NCI-H774 (cell line): ENCODE measurements around the gene FXYD3.
"Not testable (repeated sequence)": the region's sequence is repeated elsewhere in the genome, so short reads cannot be mapped to it uniquely, and the experiment has no call there.

Source experiments
- DNase-seq: peaks from one replicate; lab custom pipeline; 2025; lab: John Stamatoyannopoulos, UW

FXYD3 gene

DNA sequence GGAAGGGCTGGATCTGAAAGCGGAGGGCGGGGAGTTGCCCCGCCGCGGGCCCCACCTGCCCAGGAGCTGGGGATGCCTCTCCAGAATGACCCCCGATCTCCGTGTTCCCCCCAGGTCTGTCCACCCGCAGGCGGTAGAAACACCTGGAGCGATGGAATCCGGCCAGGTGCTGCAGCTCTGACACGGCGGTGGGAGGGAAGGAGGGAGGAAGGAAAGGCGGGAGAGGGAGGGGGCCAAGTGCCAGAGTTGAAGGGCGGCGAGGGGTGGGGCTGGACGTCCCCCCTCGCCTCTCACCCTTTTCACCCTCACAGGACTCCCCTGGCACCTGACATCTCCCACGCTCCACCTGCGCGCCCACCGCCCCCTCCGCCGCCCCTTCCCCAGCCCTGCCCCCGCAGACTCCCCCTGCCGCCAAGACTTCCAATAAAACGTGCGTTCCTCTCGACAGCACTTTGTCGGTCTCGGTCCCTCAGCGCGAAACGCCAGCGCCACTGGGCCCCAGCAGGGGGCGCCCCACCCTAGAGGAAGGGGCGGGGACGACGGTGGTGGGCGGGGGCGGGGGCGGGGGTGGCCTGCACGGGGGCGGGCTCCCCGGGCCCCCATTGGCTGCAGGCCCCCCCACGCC is 27.1 kb downstream of the FXYD3 start:
- DNase-seq: no peak

DNA sequence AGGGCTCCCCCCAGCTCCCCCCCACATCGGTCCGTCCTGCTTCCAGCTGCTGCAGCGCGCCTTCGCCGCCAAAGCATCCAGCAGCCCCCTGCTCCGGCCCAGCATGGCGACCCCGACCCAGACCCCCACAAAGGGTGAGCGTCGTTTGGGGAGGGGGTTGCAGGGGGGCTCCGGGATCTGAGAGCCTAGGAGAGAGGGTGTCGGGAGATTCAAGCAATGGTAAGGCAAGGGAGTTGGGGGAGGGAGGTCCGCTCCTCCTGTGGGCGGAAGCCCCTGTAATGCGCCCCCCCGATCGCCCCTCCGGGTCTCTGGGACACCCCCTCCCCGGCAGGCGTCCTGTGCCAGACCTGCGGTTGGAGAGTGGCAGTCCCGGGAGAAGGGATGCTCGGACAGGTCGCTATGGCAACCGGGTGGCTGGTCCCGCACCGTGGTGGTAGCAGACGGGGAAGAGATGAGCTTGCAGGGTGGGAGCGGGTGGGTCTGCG is 27.6 kb downstream of the FXYD3 start, which contains the start of gene FXYD7:
FXYD7 (plus strand) TSS at position 25 of the 485 bp plus-strand sequence; CDS start at position 104, 79 bp downstream.
- DNase-seq: no peak

DNA sequence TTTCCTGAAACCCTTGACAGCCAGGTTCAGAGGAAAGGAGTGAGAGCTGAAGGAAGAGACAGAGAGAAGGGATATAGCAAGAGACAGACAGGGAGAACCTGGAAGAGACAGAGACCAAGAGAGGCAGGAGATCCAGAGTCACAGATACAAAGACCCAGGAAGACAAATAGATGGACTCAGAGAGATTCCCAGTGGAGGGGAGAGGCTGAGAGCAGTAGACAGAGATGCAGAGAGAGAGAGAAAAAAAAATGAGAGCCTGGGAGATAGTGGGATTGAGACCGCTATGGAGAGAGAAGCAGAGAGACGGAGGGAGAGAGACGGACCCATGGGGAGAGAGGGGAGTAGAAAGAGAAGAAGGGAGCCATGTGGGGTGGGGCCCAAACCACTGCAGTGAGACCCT is 28.2 kb downstream of the FXYD3 start:
- DNase-seq: no peak

DNA sequence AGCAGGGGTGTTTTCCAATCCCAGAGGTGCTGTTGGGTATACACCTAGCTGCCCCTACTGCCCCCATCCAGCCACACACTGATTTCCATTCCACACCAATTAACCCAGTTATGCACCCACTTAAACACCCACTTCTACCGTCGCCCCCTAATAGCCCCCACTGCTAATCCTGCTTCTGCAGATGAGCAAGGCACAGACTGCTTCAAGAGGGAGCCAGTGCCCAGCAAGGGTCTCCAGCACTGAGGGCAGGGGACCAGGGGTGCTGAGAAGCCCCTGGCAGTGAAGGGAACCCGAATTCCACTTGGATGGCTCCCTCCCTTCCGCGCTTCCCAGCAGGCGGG is 28.6 kb downstream of the FXYD3 start:
- DNase-seq: no peak

DNA sequence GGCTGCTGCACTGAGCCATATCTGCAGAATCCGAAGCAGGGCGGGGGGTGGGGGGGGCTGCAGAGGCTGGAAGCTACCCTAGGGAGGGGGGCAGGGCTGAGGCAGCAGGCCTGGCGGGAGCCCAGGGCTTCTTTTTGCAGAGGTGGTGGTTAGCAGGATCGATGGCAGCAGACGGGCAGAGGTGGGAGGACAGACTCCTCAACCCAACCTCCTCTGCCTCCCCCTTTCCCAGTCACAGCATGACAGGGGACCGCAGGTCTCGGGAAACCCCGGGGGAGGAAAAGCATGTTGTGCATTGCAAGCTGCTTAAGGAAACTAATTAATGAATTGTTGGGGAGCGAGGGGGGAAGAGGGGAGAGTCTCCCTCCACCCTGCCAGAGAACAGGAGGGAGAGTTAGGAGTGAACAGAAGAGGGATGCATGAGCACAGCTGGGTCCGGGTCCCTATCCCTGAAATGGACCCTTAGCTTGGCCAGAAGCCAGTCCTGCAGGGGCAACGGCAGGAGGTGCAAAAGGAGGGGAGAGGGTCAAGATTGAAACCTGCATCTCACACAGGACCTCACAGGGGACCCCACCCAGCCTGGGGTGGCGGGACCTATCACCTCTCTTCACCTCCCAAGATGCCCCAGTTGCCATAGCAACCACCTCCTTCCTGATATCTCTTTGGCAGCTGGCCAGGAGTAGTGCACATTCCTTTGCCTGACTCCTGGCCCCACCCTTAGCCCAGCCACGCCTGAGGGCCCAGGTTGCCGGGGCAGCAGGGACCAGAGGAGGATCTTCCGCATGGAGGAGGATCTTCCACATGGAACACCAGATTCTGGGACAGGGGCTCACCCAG is 29.2 kb downstream of the FXYD3 start:
- no peak for DNase-seq

DNA sequence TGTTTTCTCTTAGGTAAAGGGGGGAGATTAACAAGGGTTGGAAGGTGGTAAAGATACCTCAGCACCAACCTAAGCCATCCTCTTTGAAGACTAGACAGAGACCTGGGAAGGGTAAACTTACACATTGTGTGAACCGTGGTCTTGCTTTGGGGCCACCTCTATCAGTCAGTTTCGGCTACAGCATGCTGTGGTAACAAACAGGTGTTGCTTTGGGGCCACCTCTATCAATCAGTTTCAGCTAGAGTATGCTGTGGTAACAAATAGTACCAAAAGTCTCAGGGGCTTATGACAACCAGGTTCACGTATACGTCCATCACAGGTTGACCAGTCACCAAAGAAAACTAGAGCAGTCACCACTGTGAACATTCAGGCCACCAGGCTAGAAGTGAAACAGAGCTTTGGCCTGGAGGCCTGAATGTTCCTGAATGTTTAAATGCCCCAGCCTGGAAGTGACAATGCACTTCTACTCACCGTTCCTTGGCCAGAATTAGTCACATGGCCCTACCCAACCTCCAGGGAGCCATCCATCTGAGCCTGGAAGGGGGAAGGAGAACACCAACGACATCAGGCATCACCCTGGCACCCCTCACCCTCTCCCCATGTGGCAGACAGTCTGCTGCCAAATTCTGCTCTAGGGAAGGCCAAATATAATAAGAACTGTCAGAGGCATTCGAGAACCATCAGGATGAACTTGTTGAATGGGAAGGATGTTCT is 31.3 kb downstream of the FXYD3 start:
- no peak for DNase-seq

DNA sequence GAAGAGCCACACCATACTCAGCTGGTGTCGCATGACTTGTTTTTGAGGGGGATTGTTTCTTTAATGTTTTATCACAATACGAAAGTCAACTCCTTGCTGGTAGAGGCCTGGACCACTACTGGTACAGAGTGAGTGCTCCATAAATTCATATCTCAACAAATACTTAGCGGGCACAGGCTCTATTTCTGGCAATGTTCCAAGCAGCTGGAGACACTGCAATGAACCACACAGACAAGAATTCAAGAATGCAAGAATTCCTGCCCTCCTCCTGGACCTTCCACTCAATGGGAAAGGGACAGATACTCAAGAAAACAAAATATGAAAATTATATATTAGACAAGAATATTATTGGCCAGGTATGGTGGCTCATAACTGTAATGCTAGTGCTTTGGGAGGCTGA is 33.8 kb downstream of the FXYD3 start:
- no peak for DNase-seq

DNA sequence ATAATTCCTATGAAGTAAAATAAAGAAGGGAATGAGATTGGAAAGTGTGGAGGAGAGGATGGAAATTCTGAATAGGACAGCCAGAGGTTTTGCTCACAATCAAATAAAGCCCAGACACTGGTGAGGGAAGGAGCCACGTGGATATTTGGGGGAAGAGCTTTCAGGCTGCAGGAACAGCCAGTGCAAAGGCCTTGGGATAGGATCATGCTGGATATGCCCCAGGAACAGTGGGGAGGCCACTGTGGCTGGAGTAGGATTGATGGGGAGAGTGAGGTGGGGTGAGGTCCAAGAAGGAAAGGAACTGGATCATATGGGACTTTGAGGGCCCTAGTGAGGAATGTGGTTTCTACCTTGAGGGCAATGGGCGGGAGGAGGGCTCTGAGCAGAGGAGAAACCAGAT is 34.8 kb downstream of the FXYD3 start:
- DNase-seq: no peak

DNA sequence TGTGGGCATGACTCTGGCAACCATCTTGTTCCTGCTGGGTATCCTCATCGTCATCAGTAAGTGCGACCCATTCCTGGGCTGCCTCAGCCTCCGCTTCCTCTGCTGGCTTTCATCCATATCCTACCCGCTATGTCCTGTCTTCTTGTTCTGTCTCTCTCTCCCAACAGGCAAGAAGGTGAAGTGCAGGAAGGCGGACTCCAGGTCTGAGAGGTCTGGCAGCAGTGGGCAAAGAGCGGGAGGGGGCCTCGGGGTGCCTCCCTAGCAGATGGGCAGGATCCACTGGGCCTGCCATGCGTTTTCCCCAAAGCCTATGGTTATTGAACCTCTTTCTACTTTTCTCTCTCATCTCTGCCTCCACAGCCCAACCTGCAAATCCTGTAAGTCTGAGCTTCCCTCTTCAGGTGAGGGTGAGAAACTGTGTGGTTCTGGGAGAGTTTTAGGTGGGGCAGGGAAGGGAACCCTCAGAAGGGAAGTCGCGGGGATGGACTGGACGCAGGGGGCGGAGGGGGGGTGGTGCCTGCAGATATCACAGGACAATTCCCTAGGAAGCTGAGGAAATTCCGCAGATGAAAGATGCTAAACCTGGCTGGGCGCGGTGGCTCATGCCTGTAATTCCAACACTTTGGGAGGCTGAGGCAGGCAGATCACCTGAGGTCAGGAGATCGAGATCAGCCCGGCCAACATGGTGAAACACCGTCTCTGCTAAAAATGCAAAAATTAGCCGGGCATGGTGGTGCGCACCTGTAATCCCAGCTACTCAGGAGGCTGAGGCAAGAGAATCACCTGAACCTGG is 35.8 kb downstream of the FXYD3 start:
- no peak for DNase-seq

DNA sequence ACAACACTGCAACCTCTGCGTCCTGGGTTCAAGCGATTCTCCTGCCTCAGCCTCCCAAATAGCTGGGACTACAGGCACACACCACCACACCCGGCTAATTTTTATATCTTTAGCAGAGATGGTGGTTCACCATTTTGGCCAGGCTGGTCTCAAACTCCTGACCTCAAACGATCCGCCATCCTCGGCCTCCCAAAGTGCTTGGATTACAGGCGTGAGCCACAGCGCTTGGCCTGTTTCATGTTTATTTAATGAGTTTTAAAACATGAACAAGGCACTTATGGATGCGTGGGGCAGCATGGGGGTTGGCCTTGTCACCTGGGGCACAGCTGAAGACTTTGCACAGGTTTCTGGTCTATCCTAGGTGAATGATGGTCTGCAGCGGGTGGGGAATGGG is 37.5 kb downstream of the FXYD3 start:
- not testable (repeated sequence) for DNase-seq

DNA sequence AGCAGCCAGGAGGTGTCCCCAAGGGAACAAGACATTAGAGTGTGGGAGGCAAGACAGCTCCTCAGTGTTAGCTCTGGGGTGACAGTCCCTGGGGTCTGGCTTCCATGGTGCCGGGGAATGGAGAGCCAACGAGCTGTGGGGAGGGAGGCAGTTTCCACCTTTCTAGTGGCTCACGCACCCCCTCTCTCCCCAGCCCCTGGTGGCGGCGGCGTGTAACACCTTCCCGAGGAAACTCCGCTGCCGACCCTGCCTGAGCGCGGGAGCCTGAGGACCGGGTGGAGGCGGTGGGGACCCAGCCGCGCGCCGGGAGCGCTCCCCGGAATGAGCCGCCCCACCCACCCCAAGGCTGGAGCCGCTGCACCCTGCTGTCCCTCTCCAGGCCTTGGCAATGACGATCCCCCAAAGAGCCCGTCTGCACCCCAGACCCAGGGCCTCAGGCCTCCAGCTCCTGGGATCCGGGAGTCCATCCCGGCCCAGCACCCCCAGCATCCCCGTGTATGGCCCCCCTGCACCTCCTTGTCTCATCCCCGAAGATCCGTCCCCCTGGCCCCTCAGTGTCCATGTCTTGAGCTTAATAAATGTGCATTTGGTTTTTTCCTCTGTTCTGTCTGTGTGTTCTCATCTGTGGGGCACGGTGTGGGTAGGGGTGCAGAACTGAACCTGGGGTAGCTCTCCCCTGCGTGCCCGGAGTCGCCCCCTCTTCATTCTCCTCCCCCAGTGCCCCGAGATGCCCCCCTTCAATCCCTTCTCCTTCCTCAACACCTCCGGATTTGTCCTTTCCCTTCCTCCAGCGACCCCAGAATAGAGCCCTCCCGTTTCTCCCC is 38.3 kb downstream of the FXYD3 start:
- DNase-seq: no peak

DNA sequence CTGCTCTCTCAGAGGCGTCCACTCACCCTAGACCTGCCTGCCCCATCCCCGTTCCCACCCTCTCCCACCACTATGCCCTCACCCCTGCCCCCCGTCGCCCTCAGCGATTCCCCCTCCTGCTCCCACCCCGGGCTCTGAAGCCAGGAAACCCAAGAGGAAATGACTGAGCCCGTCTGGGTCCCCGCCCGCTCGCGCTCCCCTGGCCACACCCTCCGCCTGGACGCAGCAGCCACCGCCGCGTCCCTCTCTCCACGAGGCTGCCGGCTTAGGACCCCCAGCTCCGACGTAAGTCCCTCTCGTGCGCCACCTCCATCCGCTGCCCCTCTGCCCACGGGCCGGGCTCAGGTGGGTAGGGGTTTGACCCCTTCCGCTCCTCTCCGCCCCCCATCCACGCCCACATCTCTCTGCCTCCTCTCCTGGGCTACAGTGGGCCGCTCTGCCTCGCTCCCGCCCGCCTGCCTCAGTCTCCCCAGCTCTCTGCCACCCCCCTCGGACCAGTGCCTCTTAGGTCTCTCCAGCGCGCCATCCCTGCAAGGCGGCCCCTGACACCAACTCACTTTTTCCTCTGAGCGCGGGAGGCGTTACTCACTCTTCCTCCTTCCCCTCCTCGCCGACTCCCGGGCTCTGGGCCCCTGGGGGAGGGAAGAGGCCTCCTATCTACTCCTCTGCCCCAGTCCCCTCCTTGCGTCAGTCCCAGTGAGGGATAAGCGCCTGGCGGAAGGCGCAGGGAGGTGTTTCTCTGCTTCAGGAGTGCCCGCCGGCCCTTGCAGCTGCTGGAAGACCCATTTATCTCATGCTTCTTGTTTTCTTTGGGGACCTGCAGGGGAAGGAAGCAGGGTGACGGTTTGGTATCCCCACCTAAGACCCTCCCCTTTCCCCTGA is 39.1 kb downstream of the FXYD3 start, which contains the start of gene FXYD5:
FXYD5 (plus strand) TSS at position 211 of the 882 bp plus-strand sequence. CDS start 816 bp downstream, outside the sequence.
- no peak for DNase-seq

DNA sequence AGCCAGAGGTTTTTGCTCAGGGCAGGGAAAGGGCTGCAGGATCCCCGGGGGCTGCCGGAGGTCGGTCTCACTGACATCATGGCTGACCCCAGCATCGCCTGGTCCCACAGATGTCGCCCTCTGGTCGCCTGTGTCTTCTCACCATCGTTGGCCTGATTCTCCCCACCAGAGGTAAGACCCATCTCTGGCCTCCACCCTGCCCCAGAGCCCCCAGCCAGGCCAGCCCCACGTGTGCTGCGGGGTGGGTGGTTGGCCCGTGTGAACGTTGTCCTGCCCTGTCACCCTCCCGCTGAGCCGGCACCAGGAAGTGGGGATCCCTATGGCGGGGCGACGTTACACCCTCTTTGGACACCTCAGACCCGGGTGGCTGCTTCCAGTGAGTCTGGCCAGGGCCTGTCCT is 39.8 kb downstream of the FXYD3 start:
- no peak for DNase-seq

DNA sequence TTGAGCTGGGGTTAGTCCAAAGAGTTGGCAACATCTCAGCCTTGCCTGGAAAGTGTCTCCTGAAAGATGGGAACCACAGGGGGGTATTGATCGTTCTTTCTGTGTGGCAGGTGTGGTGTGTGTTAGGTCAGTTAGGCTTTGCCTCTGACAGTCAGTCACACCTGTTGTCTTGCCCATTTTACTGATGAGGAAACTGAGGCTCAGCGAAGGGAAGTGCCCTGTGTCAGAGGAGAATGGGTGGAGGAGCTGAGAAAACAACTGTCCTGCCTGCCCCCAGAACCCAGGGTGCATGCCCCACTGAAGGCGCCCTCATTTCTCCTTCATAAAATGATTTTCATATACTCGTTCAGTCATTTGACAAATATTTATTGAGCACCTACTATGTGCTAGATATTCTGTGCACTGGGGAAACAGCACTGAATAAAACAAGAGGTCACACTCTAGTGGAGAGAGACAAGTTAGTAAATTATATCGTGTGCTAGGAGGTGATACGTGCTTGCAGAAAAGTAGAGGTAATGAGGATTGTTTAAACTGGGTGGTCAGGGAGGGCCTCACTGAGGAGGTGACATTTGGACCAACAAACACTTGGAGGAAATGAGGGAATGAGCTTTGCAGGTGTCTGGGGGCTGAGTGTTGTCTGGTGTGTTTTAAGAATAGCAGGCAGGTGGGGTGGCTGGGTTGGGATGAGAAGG is 40.5 kb downstream of the FXYD3 start:
- DNase-seq: no peak

DNA sequence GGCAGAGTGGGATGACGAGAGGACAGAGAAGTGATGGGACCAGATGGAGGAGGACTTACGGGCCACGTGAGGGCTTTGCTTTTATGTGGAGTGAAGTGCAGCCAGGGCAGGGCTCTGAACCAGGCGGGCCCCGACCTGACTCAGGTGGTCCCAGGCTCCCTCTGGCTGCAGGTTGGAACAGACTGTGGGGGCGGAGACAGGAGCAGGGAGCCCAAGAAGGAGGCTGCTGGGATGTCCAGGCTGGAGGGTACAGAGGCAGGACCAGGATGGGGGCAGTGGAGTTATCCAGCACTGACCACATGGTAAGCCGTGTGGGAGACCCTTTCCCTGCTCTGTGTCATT is 41.0 kb downstream of the FXYD3 start:
- no peak for DNase-seq

DNA sequence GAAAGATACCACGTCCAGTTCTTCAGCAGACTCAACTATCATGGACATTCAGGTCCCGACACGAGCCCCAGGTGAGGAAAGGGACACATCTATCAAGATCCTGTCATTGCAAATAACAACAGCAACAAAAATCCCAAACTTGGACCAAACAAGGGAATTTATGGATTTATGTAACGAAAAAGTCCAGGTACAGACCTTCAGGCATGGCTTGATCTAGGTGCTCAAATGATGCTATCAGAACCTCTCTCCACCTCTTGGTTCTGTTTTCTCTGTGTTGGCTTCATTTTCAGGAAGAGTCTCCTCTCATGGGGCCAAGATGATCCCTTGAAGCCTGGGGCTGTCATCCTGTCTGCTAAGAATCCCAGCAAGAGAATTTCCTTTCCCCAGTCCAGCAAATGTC is 41.8 kb downstream of the FXYD3 start:
- DNase-seq: no peak

DNA sequence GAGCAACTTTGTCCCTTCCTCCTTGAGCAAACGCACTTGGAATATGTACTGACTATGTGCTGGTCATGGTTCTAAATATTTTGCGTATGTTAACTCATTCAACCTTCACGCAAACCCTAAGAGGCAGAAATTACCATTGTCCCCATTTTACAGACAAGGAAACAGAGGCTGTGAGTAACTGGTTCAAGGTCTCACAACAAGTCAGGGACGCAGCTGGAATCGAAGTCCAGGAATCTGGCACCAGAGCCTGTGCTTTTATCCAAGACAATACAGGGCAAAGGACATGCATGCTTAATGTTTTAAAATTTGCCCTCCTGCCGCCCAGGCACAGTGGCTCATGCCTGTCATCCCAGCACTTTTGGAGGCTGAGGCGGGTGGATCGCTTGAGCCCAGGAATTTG is 44.0 kb downstream of the FXYD3 start:
- DNase-seq: no peak

DNA sequence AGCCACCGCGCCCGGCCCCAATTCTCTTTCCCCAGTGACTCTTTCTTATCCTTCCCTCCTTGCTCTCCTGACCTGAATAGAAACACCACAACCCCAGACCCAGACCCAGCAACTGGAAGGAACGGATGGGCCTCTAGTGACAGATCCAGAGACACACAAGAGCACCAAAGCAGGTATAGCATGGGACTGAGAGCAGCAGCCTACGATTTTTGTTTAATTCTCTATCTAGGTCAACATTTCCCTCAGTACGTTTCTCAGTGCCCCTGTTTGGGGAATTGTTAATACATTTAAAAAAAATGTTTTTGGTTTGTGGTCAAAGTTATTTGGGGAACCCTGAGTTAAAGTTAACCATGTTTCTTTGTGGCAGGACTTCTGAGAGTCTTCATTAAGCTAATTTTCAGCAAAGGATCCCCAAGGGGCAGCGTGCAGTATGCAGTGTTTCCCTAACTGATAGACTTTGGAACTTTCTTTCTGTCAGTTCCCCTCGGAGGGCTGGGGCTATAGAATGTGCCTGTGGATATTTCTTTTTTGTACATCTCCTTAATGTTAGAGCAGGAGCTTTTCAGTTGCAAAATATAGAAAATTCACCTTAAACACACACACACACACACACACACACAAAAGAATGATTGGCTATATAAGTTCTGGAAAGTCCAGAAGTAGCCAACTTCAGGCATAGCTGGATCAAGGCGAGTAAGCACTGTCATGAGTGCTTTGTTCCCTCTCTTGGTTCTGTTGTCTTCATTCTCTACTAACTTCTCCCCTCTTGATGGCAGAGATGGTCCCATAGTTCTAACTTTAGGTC is 45.2 kb downstream of the FXYD3 start:
- no peak for DNase-seq

DNA sequence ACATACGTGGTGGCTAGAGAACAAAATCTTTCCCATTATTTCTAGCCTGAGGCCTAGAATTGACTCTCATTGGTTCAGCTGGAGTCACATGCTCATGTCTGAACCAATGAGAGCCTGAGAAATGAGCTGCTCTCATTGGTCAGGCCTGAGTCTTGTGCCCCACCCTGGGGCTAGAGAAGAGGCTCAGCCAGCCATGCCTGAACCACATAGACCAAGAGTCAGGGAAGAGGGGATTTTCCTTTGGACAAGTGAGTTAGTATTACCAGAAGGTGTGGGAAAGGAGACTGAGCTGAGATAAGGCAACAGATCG is 45.8 kb downstream of the FXYD3 start:
- no peak for DNase-seq
